Measurements from ENCODE around the gene SEPTIN10. TPM values are rescaled to one million over a fixed set of nuclear protein-coding genes. Genes with fewer than 3 reads are reported as not detected.

The SEPTIN10 gene
- total and polyA plus RNA-seq, 2 experiments from 2014 or later: 60.0 to 77.3 TPM

GRCh38 chr2:109499566-109499965, 114.2 kb downstream of the SEPTIN10 start:
- H3K4me1 ChIP-seq (ENCODE audit: low read depth): no peaks in the 10 kb centered on the region
- DNase-seq (ENCODE audit: low read depth in 1 of 2, low spot score in 1 of 2): no peak
- no peak overlapping the region for H3K27ac ChIP-seq
- H3K9me3 ChIP-seq (ENCODE audit: low read depth): no peaks in the 10 kb centered on the region
- TF ChIP-seq CTCF (IDR thresholded peaks at IDR 0.05; ENCODE audit: low read depth, low read length): no peak
- no peaks in the 10 kb centered on the region for H3K27me3 ChIP-seq
- no peaks in the 10 kb centered on the region for H3K36me3 ChIP-seq
- no peak overlapping the region for H3K4me3 ChIP-seq

GRCh38 chr2:109498906-109499305, 114.9 kb downstream of the SEPTIN10 start:
- no peak for DNase-seq (ENCODE audit: low read depth in 1 of 2, low spot score in 1 of 2)
- Histone ChIP-seq H3K4me1 (ENCODE audit: low read depth) (no peaks in the 10 kb centered on the region), H3K4me3 (no peak overlapping the region), H3K9me3 (ENCODE audit: low read depth) (no peaks in the 10 kb centered on the region), H3K36me3 (no peaks in the 10 kb centered on the region), H3K27ac (no peak overlapping the region), H3K27me3 (no peaks in the 10 kb centered on the region)
- TF ChIP-seq CTCF (IDR thresholded peaks at IDR 0.05; ENCODE audit: low read depth, low read length): no peak

GRCh38 chr2:109497911-109498870, 115.6 kb downstream of the SEPTIN10 start:
- H3K9me3 ChIP-seq (ENCODE audit: low read depth): no peaks in the 10 kb centered on the region
- no peak overlapping the region for H3K27ac ChIP-seq
- no peaks in the 10 kb centered on the region for H3K4me1 ChIP-seq (ENCODE audit: low read depth)
- no peak overlapping the region for H3K4me3 ChIP-seq
- no peaks in the 10 kb centered on the region for H3K36me3 ChIP-seq
- peak in 1 of 2 donors; percentile 37 for DNase-seq (ENCODE audit: low read depth in 1 of 2, low spot score in 1 of 2)
- H3K27me3 ChIP-seq: no peaks in the 10 kb centered on the region
- TF ChIP-seq CTCF (IDR thresholded peaks at IDR 0.05; ENCODE audit: low read depth, low read length): no peak

GRCh38 chr2:109497463-109497862, 116.3 kb downstream of the SEPTIN10 start:
- Histone ChIP-seq H3K4me3 (no peak overlapping the region), H3K27ac (no peak overlapping the region), H3K9me3 (ENCODE audit: low read depth) (no peaks in the 10 kb centered on the region), H3K36me3 (no peaks in the 10 kb centered on the region), H3K27me3 (no peaks in the 10 kb centered on the region), H3K4me1 (ENCODE audit: low read depth) (no peaks in the 10 kb centered on the region)
- no peak for DNase-seq (ENCODE audit: low read depth in 1 of 2, low spot score in 1 of 2)
- no peak for TF ChIP-seq CTCF (IDR thresholded peaks at IDR 0.05; ENCODE audit: low read depth, low read length)

GRCh38 chr2:109494351-109494750, 119.4 kb downstream of the SEPTIN10 start:
- no peaks in the 10 kb centered on the region for H3K4me1 ChIP-seq (ENCODE audit: low read depth)
- H3K27me3 ChIP-seq: no peaks in the 10 kb centered on the region
- no peak overlapping the region for H3K27ac ChIP-seq
- no peaks in the 10 kb centered on the region for H3K9me3 ChIP-seq (ENCODE audit: low read depth)
- no peak for TF ChIP-seq CTCF (IDR thresholded peaks at IDR 0.05; ENCODE audit: low read depth, low read length)
- H3K36me3 ChIP-seq: no peaks in the 10 kb centered on the region
- no peak overlapping the region for H3K4me3 ChIP-seq
- DNase-seq (ENCODE audit: low read depth in 1 of 2, low spot score in 1 of 2): no peak

All from cardiac muscle cell (in vitro differentiated cells and primary cell).